IPS-NIHi7 (cell line): ENCODE measurements around the gene BLOC1S3.
A peak's percentile ranks its signal among the peaks of the same experiment; 100 is the strongest.

Source experiments
- DNase-seq: peaks from one replicate; pipeline ENCODE4 v3.0.0; 2012; ENCODE audit warnings: mixed read lengths; ENCODE audit errors: extremely low spot score

The BLOC1S3 gene

GRCh38 chr19:45161738-45162607, 16.6 kb upstream of the BLOC1S3 start:
- DNase-seq, result peak; percentile 79

GRCh38 chr19:45162608-45163143, 15.9 kb upstream of the BLOC1S3 start:
- DNase-seq, result no peak

- no peak for DNase-seq
These were observed 15.4 kb upstream of the BLOC1S3 start for GRCh38 chr19:45163156-45163555.

GRCh38 chr19:45163751-45164460, 14.7 kb upstream of the BLOC1S3 start:
- no peak for DNase-seq

- peak; percentile 58 for DNase-seq
These were observed 13.8 kb upstream of the BLOC1S3 start for GRCh38 chr19:45164577-45165335.

- DNase-seq, result peak; percentile 25
These were observed 11.8 kb upstream of the BLOC1S3 start for GRCh38 chr19:45166723-45167252.

- no peak for DNase-seq
These were observed 9.7 kb upstream of the BLOC1S3 start for GRCh38 chr19:45168767-45169351.

GRCh38 chr19:45169602-45170001, 9.0 kb upstream of the BLOC1S3 start:
- DNase-seq, result no peak

GRCh38 chr19:45170146-45171106, 8.2 kb upstream of the BLOC1S3 start:
- DNase-seq, result no peak

- no peak for DNase-seq
These were observed 7.4 kb upstream of the BLOC1S3 start for GRCh38 chr19:45171211-45171623.

- DNase-seq, result no peak
These were observed 6.4 kb upstream of the BLOC1S3 start for GRCh38 chr19:45172173-45172572.

- DNase-seq, result no peak
These were observed 5.9 kb upstream of the BLOC1S3 start for GRCh38 chr19:45172611-45173208.

- DNase-seq, result no peak
These were observed 4.8 kb upstream of the BLOC1S3 start for GRCh38 chr19:45173816-45174215.

GRCh38 chr19:45175515-45176345, 2.9 kb upstream of the BLOC1S3 start:
- no peak for DNase-seq

- no peak for DNase-seq
These were observed 745 bp upstream of the BLOC1S3 start, which contains the start of gene TRAPPC6A for GRCh38 chr19:45177817-45178261. Gene TRAPPC6A, minus strand, starts transcription at chr19:45178237. Its CDS starts 19 bp downstream, at chr19:45178218.

GRCh38 chr19:45179072-45179891, 698 bp downstream of the BLOC1S3 start:
- DNase-seq, result no peak

- DNase-seq, result no peak
These were observed 1.3 kb downstream of the BLOC1S3 start for GRCh38 chr19:45179892-45180370.

GRCh38 chr19:45180936-45181335, 2.4 kb downstream of the BLOC1S3 start:
- no peak for DNase-seq
